ENCODE measurements around the gene ACTRT2.

ACTRT2 gene

DNA sequence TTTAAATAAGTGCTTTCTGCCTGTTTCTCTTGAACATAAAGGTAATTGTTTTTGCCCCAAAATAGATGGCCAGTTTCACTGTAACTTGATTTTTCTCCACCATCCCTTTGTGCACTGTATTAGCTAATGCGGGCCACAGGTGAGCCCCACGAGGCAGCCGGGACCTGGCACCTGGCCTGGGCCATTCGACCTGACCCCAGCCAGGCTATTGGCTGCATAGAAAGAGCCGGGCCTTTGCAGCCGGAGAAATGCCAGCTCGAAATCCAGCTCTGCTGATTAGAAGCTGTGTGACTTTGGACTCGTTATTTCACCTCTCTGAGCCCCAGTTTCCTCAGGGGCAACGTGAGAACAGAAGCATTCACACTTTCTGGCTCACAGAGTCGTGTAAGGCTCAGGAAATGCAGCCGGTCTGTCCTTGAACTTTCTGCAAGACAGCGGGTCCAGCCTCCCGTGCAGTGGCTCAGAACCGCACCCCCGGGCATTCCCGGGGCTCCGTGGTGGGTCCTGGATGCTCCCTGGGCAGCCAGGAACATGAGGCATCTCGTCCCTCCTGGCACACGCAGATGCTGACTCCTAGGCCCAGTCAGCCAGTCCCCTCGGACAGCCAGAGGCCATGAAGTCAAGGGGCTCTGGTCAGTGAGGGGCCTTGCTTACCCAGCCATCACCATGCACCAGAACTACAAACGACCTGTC is 37.4 kb upstream of the ACTRT2 start:
- no peak for DNase-seq

- no peak for DNase-seq
Measured at GRCh38 chr1:2984399-2985061, 36.7 kb upstream of the ACTRT2 start.

GRCh38 chr1:2985067-2985561 is 36.2 kb upstream of the ACTRT2 start:
- DNase-seq: no peak

- DNase-seq: no peak
Measured at GRCh38 chr1:2985694-2986548, 35.3 kb upstream of the ACTRT2 start.

GRCh38 chr1:2986549-2987305 is 34.5 kb upstream of the ACTRT2 start:
- no peak for DNase-seq

GRCh38 chr1:2987773-2988172 is 33.5 kb upstream of the ACTRT2 start:
- DNase-seq: no peak

- DNase-seq: no peak
Measured at GRCh38 chr1:2988256-2988655, 33.0 kb upstream of the ACTRT2 start.

GRCh38 chr1:2989185-2989584 is 32.1 kb upstream of the ACTRT2 start:
- DNase-seq: no peak

GRCh38 chr1:2989976-2990375 is 31.3 kb upstream of the ACTRT2 start:
- no peak for DNase-seq

DNA sequence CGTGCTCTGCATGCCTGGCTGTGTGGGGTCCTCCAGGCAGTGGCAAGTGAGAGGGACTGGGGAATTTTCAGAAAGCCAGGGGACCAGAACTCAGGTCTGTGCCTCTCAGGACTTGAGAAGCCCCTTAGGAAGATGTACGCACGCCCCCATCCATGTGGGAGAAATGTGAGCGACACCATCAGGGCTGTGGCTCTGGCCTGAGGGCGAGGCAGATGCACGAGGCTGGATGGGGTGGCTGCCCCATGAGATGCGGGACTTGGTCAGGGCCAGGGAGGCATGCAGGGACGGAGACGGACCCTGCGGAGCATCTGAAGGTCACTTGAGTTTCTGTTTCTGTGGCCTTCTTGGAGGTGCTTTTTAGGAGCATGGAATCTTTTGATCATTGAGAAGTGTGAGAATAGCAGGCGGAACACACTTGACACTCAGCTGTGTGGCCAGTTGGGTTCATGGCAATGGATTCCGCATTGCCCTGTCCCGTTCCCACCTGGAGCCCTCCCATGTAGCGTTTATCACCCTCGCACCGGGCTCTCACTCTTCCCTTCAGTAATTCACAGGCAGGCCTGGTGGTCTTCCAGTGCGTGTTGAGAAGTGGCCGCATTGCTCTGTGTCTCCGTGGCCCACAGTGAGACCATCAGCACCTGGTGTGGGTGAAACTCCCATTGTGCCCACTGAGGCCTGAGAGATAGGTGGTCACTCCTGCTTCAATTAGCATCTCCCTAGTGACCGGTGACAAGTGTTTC is 30.7 kb upstream of the ACTRT2 start:
- no peak for DNase-seq

GRCh38 chr1:2991753-2992495 is 29.3 kb upstream of the ACTRT2 start:
- no peak for DNase-seq

DNA sequence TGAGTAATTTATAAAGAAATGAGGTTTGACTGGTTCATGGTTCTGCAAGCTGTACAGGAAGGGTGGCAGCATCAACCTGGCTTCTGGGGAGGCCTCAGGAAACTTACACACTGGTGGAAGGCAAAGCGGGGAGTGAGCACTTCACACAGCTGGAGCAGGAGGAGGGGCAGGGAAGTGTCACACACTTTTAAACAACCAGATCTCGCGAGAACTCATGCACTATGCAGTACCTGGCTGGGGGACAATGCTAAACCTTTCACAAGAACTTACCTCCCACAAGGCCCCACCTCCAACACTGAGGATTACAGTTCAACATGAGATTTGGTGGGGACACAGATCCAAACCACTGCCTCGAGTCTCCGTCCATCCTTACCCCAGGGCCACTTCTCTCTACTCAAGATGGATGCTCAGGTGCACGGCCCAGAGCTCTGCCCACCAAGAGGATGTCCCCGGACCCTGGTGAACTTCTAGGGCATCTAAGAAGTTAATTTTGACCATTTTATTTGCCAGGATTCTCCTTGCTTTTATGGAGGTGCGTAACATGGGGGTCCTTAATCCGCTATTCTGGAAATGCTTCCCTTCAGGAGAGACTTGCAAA is 22.7 kb upstream of the ACTRT2 start:
- DNase-seq: no peak

- DNase-seq: no peak
Measured at GRCh38 chr1:2999138-2999537, 22.1 kb upstream of the ACTRT2 start.

DNA sequence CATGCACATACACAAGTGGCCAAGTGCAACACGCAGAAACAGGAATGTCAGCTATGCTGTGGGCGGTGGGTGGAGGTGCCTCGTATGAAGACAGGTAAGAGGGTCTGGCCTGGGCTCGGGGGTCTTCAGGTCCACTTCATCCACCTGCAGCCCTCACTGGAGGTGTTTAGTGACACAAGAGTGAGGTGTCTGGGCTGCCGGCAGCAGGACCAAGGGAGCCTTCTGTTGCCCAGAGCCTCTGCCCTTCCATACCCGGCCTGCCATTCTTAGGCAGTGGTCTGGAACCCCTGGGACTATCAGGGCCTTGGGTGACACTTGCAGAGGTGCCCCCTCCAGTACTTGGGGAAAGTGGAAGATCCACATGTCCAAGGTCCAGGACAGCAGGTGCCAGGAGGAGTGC is 21.7 kb upstream of the ACTRT2 start:
- no peak for DNase-seq

DNA sequence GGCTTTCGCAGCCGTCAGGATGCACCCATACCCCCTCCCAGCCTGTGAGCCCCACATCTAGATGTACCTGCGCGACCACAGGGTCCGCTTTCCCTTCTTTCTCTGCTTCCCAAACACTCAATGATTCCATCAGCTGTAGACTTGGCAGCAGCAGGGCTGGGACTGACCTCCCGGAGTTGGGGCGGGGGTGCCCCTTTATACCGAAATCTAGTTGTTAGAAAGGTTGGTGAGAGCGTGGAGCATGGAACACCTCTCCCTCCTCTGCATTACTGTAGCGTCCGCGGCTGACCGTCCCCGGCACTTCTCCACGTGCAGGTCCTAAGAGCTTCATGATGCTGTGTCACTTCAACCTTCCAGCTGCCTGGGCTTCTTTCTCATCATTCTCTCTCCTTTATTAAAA is 21.1 kb upstream of the ACTRT2 start:
- no peak for DNase-seq

DNA sequence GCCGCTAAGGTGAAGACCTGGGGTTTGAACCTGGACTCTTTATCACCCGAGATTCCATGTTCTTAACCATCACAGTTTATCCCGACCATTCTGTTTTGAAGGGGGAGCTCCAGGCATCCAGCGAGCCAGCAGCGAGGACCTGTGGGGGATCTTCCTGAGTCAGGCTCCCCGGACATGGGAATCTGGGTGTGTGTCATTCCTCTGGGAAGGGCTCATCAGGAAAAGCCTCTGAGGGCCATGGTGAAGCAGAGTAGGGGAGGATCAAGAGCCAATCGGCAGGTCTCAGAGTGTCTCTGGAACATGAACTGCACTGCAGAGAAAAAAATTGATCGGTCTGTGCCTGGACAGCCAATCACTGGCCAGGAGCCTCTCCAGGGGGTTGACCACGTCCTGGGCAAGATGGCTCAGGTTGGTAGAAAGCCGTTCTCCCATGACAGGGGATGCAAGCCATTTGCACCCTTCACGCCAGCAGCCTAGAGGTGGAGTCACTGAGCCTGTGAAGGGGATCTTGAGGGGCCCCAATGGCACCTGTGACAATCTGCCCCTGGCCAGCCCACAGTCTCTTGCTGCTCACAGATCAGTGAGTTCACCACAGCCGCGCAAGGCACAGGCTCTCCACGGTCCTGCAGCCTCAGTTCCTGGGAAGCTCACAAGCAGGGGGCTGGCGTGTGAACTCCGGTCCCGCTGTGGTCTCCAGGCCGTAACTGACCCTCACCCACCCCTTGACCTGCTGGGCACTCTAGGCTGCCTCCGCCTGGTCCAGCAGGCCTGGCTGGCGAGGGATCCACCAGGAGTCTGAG is 20.4 kb upstream of the ACTRT2 start:
- no peak for DNase-seq

GRCh38 chr1:3001471-3002348 is 19.6 kb upstream of the ACTRT2 start:
- DNase-seq: no peak

DNA sequence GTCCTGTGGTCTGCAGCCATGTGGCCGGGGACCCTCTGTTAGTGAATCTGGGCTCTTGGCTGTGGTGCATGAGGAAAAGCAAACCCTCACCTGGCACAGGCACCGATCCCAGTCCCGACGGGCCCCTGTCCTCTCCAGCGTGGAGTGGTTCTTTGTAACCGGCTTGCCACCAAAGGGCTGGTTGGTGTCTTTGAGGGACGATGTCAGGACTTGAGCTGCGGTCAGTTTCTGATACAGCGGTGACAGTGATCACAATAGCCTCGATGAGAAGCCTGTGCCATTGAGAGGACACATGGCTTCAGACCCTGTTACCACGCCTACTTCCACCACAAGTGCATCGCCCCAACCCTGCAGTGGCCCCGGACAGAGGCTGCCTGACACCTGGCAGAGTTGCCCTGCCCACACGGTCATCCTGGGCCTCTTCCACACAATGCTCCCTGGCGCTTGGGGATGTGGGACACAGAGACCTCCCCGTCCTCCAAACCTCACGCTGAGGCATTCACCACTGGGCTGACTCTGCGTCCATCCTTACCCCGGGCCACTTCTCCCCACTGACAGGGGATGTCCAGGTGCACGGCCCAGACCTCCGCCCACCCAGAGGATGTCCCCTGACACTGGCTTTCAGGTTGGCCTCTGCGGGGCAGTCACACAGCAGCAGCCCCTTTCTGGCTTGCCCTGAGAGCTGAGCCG is 18.8 kb upstream of the ACTRT2 start:
- no peak for DNase-seq
